ENCODE data around the gene NFKB1.

NFKB1 gene

DNA sequence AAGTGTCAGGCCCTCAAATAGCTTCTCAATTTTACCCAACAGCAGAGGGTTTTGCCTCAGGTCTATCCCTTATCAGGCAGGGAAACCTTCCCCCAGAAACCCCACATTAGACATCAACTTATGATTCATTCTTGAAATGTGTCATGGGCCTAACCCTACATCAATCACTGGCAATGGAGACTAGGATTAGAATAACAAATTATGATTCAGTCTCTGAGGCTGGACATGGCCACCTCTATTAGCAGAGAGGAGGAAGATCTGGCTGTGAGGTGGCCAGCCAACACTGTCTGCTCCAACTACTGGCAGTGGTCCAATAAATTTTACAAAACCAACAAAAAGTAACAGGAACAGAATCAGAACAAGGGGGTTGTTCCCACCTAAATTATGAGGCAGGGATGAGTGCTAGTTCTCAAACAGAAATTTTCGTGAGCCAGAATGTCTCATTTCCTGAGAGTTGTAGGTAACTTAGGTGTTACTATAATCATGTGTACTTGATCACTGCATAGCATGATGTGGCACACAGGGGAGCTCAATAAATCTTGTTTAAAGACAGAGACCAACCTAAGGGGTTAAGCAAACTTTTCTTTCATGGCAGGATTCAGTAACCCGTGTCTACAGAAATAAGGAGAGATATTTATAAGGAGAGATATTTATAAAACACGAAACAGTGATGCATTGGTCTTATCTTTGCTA lies 126.8 kb downstream of the NFKB1 start:
- Histone ChIP-seq H3K4me2 (ENCODE audit: low read length) (no peak overlapping the region), H3K27me3 (ENCODE audit: insufficient read depth, low read length) (no peaks in the 10 kb centered on the region), H3K4me1 (ENCODE audit: insufficient read depth, low read length, severe bottlenecking) (peaks cover 3% of the 10 kb centered on the region), H3K36me3 (ENCODE audit: insufficient read depth, low read length) (peaks cover 8% of the 10 kb centered on the region; the same call in 1 of the 2 replicates), H3K4me3 (ENCODE audit: low read depth, low read length, poor library complexity, severe bottlenecking) (no peak overlapping the region), H3K79me2 (ENCODE audit: insufficient read depth, low read length) (no peaks in the 10 kb centered on the region), H3K27ac (ENCODE audit: low read depth, low read length, poor library complexity, severe bottlenecking) (no peak overlapping the region), H4K20me1 (ENCODE audit: insufficient read depth, low read length) (no peaks in the 10 kb centered on the region), H2AFZ (ENCODE audit: low read length) (no peak overlapping the region), H3K9me3 (ENCODE audit: low read length) (no peaks in the 10 kb centered on the region), H3K9me2 (ENCODE audit: low read depth, low read length) (no peaks in the 10 kb centered on the region), H3F3A (ENCODE audit: insufficient read depth, low read length) (no peaks in the 10 kb centered on the region), H3K9ac (ENCODE audit: low read length) (no peak overlapping the region)
- no peak for TF ChIP-seq EZH2 (IDR thresholded peaks at IDR 0.05; ENCODE audit: borderline replicate concordance, low read length)
- TF ChIP-seq, protein P1, sequence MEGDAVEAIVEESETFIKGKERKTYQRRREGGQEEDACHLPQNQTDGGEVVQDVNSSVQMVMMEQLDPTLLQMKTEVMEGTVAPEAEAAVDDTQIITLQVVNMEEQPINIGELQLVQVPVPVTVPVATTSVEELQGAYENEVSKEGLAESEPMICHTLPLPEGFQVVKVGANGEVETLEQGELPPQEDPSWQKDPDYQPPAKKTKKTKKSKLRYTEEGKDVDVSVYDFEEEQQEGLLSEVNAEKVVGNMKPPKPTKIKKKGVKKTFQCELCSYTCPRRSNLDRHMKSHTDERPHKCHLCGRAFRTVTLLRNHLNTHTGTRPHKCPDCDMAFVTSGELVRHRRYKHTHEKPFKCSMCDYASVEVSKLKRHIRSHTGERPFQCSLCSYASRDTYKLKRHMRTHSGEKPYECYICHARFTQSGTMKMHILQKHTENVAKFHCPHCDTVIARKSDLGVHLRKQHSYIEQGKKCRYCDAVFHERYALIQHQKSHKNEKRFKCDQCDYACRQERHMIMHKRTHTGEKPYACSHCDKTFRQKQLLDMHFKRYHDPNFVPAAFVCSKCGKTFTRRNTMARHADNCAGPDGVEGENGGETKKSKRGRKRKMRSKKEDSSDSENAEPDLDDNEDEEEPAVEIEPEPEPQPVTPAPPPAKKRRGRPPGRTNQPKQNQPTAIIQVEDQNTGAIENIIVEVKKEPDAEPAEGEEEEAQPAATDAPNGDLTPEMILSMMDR (IDR thresholded peaks at IDR 0.05; ENCODE audit: low read length) = no peak

DNA sequence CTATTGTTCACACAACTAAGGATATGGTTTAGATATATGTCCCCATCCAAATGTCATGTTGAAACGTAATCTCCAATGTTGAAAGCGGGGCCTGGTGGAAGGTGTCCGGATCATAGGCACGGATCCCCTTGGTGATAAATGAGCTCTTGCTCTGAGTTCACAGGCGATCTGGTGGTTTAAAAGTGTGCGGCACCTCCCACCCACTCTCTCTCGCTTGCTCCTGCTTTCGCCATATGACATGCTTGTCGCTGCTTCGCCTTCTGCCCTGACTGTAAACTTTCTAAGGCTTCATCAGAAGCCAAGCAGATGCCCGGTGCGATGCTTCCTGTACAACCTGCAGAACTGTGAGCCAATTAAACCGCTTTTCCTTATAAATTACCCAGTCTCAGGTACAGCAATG lies 128.5 kb downstream of the NFKB1 start:
- Histone ChIP-seq H2AFZ (ENCODE audit: low read length) (no peak overlapping the region), H3K9ac (ENCODE audit: low read length) (no peak overlapping the region), H4K20me1 (ENCODE audit: insufficient read depth, low read length) (no peaks in the 10 kb centered on the region), H3F3A (ENCODE audit: insufficient read depth, low read length) (no peaks in the 10 kb centered on the region), H3K36me3 (ENCODE audit: insufficient read depth, low read length) (peaks cover 20% of the 10 kb centered on the region; the same call in 1 of the 2 replicates), H3K4me1 (ENCODE audit: insufficient read depth, low read length, severe bottlenecking) (peaks cover 3% of the 10 kb centered on the region), H3K27ac (ENCODE audit: low read depth, low read length, poor library complexity, severe bottlenecking) (no peak overlapping the region), H3K4me2 (ENCODE audit: low read length) (no peak overlapping the region), H3K9me3 (ENCODE audit: low read length) (no peaks in the 10 kb centered on the region), H3K27me3 (ENCODE audit: insufficient read depth, low read length) (no peaks in the 10 kb centered on the region), H3K79me2 (ENCODE audit: insufficient read depth, low read length) (no peaks in the 10 kb centered on the region; the same call in 1 of the 2 replicates), H3K9me2 (ENCODE audit: low read depth, low read length) (no peaks in the 10 kb centered on the region), H3K4me3 (ENCODE audit: low read depth, low read length, poor library complexity, severe bottlenecking) (no peak overlapping the region)
- TF ChIP-seq, protein P1 (IDR thresholded peaks at IDR 0.05; ENCODE audit: low read length) = no peak
- TF ChIP-seq EZH2 (IDR thresholded peaks at IDR 0.05; ENCODE audit: borderline replicate concordance, low read length) = no peak

DNA sequence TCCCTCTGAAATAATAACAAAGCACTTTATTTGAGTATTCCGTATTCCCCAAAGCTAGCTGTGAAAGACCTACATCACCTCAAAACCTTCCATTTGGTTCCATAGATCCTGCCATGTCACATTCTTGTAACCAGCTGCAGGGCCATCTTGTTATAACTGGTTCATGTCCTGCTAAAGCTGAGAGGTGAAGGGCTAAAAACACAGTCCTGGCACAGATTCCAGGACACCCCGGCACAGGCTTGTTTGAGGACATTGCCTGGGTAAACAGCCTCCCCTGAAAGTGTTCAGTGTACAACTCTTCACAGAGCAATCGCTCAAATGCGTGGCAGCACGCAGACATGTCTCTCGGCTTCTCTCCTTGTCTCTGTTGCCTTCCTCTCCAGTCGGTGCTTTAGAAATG lies 130.5 kb downstream of the NFKB1 start:
- Histone ChIP-seq H3K27me3 (ENCODE audit: insufficient read depth, low read length) (no peaks in the 10 kb centered on the region), H3K79me2 (ENCODE audit: insufficient read depth, low read length) (no peaks in the 10 kb centered on the region; the same call in 1 of the 2 replicates), H3K9me2 (ENCODE audit: low read depth, low read length) (no peaks in the 10 kb centered on the region), H3K9me3 (ENCODE audit: low read length) (no peaks in the 10 kb centered on the region), H2AFZ (ENCODE audit: low read length) (no peak overlapping the region), H3K4me2 (ENCODE audit: low read length) (no peak overlapping the region), H4K20me1 (ENCODE audit: insufficient read depth, low read length) (no peaks in the 10 kb centered on the region), H3K36me3 (ENCODE audit: insufficient read depth, low read length) (peaks cover 33% of the 10 kb centered on the region; the same call in 1 of the 2 replicates), H3K4me1 (ENCODE audit: insufficient read depth, low read length, severe bottlenecking) (no peaks in the 10 kb centered on the region), H3K9ac (ENCODE audit: low read length) (no peak overlapping the region), H3F3A (ENCODE audit: insufficient read depth, low read length) (no peaks in the 10 kb centered on the region), H3K27ac (ENCODE audit: low read depth, low read length, poor library complexity, severe bottlenecking) (no peak overlapping the region), H3K4me3 (ENCODE audit: low read depth, low read length, poor library complexity, severe bottlenecking) (no peak overlapping the region)
- TF ChIP-seq, protein P1 (IDR thresholded peaks at IDR 0.05; ENCODE audit: low read length) = no peak
- TF ChIP-seq EZH2 (IDR thresholded peaks at IDR 0.05; ENCODE audit: borderline replicate concordance, low read length) = no peak
